Panc1 (cell line): ENCODE measurements around the gene RBPJL.

Experiments used
- POLR2AphosphoS5 ChIP-seq: IDR thresholded peaks from 2 replicates; pipeline ENCODE4 v1.6.1; 2012; ENCODE audit warnings: mild to moderate bottlenecking, low read depth, low read length, moderate library complexity
- TF ChIP-seq, protein P1 (sequence below): fragments of 450-650 bp; IDR thresholded peaks from 2 replicates; pipeline ENCODE4 v1.5.1; 2017; ENCODE audit warnings: mild to moderate bottlenecking

GRCh38 chr20:45301824-45302271 lies 4.8 kb upstream of the RBPJL start:
- no peak for TF ChIP-seq POLR2AphosphoS5
- TF ChIP-seq, protein P1, sequence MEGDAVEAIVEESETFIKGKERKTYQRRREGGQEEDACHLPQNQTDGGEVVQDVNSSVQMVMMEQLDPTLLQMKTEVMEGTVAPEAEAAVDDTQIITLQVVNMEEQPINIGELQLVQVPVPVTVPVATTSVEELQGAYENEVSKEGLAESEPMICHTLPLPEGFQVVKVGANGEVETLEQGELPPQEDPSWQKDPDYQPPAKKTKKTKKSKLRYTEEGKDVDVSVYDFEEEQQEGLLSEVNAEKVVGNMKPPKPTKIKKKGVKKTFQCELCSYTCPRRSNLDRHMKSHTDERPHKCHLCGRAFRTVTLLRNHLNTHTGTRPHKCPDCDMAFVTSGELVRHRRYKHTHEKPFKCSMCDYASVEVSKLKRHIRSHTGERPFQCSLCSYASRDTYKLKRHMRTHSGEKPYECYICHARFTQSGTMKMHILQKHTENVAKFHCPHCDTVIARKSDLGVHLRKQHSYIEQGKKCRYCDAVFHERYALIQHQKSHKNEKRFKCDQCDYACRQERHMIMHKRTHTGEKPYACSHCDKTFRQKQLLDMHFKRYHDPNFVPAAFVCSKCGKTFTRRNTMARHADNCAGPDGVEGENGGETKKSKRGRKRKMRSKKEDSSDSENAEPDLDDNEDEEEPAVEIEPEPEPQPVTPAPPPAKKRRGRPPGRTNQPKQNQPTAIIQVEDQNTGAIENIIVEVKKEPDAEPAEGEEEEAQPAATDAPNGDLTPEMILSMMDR, result no peak
